SK-N-SH (cell line): Measurements from ENCODE around the gene CCDC152. TPM values are rescaled to one million over a fixed set of nuclear protein-coding genes. Genes with fewer than 3 reads are reported as not detected.

Experiments used
- CTCF ChIA-PET: fragments of 300-600, 350-600 bp; formaldehyde crosslinking; extraction: SDS; loops from one replicate; lab custom pipeline; 2021; lab: Yijun Ruan, JAX
- POLR2A ChIA-PET: fragments of 350-600 bp; sonication (Branson Sonifier 250); formaldehyde crosslinking; extraction: SDS; loops from one replicate; lab custom pipeline; 2020; ENCODE audit warnings: antibody characterized with exemption, inconsistent platforms; lab: Yijun Ruan, JAX
- DNase-seq: peaks from one replicate; pipeline ENCODE4 v3.0.0; 2012
- H2AFZ ChIP-seq: fragments of 200-600 bp; sonication (generic); 2 replicates; pipeline ENCODE4 v1.8.1; 2016; ENCODE audit warnings: antibody characterized with exemption, mild to moderate bottlenecking, low read depth
- H3F3A ChIP-seq: fragments of 200-600 bp; sonication (generic); replicated peaks from 2 replicates; pipeline ENCODE3; 2016; ENCODE audit warnings: antibody characterized with exemption, mild to moderate bottlenecking; ENCODE audit not compliant: insufficient read depth
- H3K27ac ChIP-seq, 2 experiments: fragments of 200-500 bp in 1 of 2; fragments of 200-600 bp in 1 of 2; sonication (Bioruptor generic) in 1 of 2; sonication (generic), shearing (Covaris generic) in 1 of 2; 2 replicates each; pipeline versions ENCODE4 v1.5.1 to v1.6.1; 2014 to 2016; ENCODE audit warnings: low read depth in 2 of 2, inconsistent platforms in 1 of 2, low read length in 1 of 2, mild to moderate bottlenecking in 1 of 2, mixed read lengths in 1 of 2
- H3K27me3 ChIP-seq: fragments of 200-600 bp; sonication (generic), shearing (Covaris generic); 2 replicates; pipeline ENCODE4 v1.6.1; 2016; ENCODE audit warnings: mixed run types; ENCODE audit not compliant: insufficient read depth
- H3K36me3 ChIP-seq, 2 experiments: fragments of 200-500 bp in 1 of 2; fragments of 200-600 bp in 1 of 2; sonication (Bioruptor generic) in 1 of 2; sonication (generic) in 1 of 2; replicated peaks in 1 of 2; 2 replicates each; pipeline versions ENCODE3 to v1.5.1; 2014 to 2016; ENCODE audit warnings: low read length in 1 of 2, mild to moderate bottlenecking in 1 of 2; ENCODE audit not compliant: insufficient read depth in 2 of 2, control insufficient read depth in 1 of 2
- H3K4me1 ChIP-seq, 2 experiments: fragments of 200-500 bp in 1 of 2; fragments of 200-600 bp in 1 of 2; sonication (Bioruptor generic) in 1 of 2; sonication (generic), shearing (Covaris generic) in 1 of 2; 2 replicates each; pipeline versions ENCODE4 v1.5.1 to v1.6.1; 2014 to 2016; ENCODE audit warnings: low read depth in 1 of 2, low read length in 1 of 2, mixed run types in 1 of 2; ENCODE audit not compliant: insufficient read depth in 2 of 2, control insufficient read depth in 1 of 2
- H3K4me2 ChIP-seq: fragments of 200-600 bp; sonication (generic), shearing (Covaris generic); 2 replicates; pipeline ENCODE4 v1.6.1; 2017; ENCODE audit warnings: mixed run types
- H3K4me3 ChIP-seq, 2 experiments: fragments of 200-500 bp in 1 of 2; fragments of 200-600 bp in 1 of 2; sonication (Bioruptor generic) in 1 of 2; sonication (generic), shearing (Covaris generic) in 1 of 2; 2 replicates each; pipeline versions ENCODE4 v1.5.1 to v1.8.1; 2014 to 2016; ENCODE audit warnings: low read depth in 2 of 2, inconsistent platforms in 1 of 2, low read length in 1 of 2, mild to moderate bottlenecking in 1 of 2, mixed read lengths in 1 of 2, moderate library complexity in 1 of 2
- H3K79me2 ChIP-seq: fragments of 200-600 bp; sonication (generic); 2 replicates; pipeline ENCODE4 v1.8.1; 2017; ENCODE audit warnings: mild to moderate bottlenecking; ENCODE audit not compliant: insufficient read depth
- H3K9ac ChIP-seq: fragments of 200-600 bp; sonication (generic); 2 replicates; pipeline ENCODE4 v1.6.1; 2017; ENCODE audit warnings: mixed run types
- H3K9me2 ChIP-seq: fragments of 200-600 bp; sonication (generic); 2 replicates; pipeline ENCODE4 v1.6.1; 2017; ENCODE audit warnings: mixed run types
- H3K9me3 ChIP-seq: fragments of 200-600 bp; sonication (generic); 2 replicates; pipeline ENCODE4 v1.6.1; 2017; ENCODE audit warnings: mixed run types, mild to moderate bottlenecking, moderate library complexity
- H4K20me1 ChIP-seq: fragments of 200-600 bp; sonication (generic); 2 replicates; pipeline ENCODE4 v1.6.1; 2017; ENCODE audit warnings: mild to moderate bottlenecking, mixed run types; ENCODE audit not compliant: insufficient read depth
- CHD2 ChIP-seq: fragments of 150-350 bp; IDR thresholded peaks from 2 replicates; pipeline ENCODE4 v1.6.1; 2018; ENCODE audit warnings: low read length; ENCODE audit not compliant: partially characterized antibody
- ELF1 ChIP-seq: IDR thresholded peaks from 2 replicates; pipeline ENCODE4 v1.4.0; 2012
- EP300 ChIP-seq, 2 experiments: IDR thresholded peaks; 2 replicates each; pipeline versions ENCODE4 v1.4.0 to v1.6.1; 2012; ENCODE audit warnings: borderline replicate concordance in 1 of 2, low read depth in 1 of 2, low read length in 1 of 2
- JUND ChIP-seq: IDR thresholded peaks from 2 replicates; pipeline ENCODE4 v1.4.0; 2012
- MEF2A ChIP-seq: IDR thresholded peaks from 2 replicates; pipeline ENCODE4 v1.4.0; 2012; ENCODE audit warnings: low read depth, borderline replicate concordance
- MXI1 ChIP-seq: IDR thresholded peaks from 2 replicates; pipeline ENCODE4 v1.6.1; 2012; ENCODE audit warnings: mild to moderate bottlenecking, low read depth, low read length, improper control_type of control experiment
- NRF1 ChIP-seq: IDR thresholded peaks from 2 replicates; pipeline ENCODE4 v1.6.1; 2012; ENCODE audit warnings: low read depth, mild to moderate bottlenecking, low read length
- RCOR1 ChIP-seq: fragments of 150-350 bp; IDR thresholded peaks from 2 replicates; pipeline ENCODE4 v1.6.1; 2017; ENCODE audit warnings: antibody characterized with exemption, low read length
- SMC3 ChIP-seq: IDR thresholded peaks from 2 replicates; pipeline ENCODE4 v1.6.1; 2012; ENCODE audit warnings: low read depth, low read length, improper control_type of control experiment
- TEAD4 ChIP-seq: IDR thresholded peaks from 2 replicates; pipeline ENCODE4 v1.4.0; 2012; ENCODE audit warnings: mild to moderate bottlenecking, borderline replicate concordance; ENCODE audit not compliant: insufficient read depth
- WGBS: methylation state at CpG from one replicate; pipeline ENCODE4 v1.1.6; 2017; ENCODE audit warnings: low lambda C conversion rate; 5-methylcytosine and 5-hydroxymethylcytosine counted together
- polyA plus RNA-seq, 3 experiments: library from polyadenylated mRNA; depleted of rRNA; stranded (reverse); fragments of >200 nt; gene quantifications; 2 replicates each; pipeline ENCODE4 v1.2.3, GENCODE V29; 2012
- TF ChIP-seq, protein P1 (sequence below): IDR thresholded peaks from 2 replicates; pipeline ENCODE4 v1.6.1; 2012; ENCODE audit warnings: mild to moderate bottlenecking, low read depth, low read length, moderate library complexity
- TF ChIP-seq, protein P2 (sequence below): fragments of 150-350 bp; IDR thresholded peaks from 2 replicates; pipeline ENCODE4 v1.6.1; 2017; ENCODE audit warnings: antibody characterized with exemption, low read length, low read depth, borderline replicate concordance
- TF ChIP-seq, protein P3 (sequence below): IDR thresholded peaks from 2 replicates; pipeline ENCODE4; 2012
- TF ChIP-seq, protein P4 (sequence below): fragments of 150-350 bp; IDR thresholded peaks from 2 replicates; pipeline ENCODE4 v1.6.1; 2016; ENCODE audit warnings: mild to moderate bottlenecking, low read depth, low read length

Gene CCDC152
- polyA plus RNA-seq, 1 of the 3 experiments (the other 2 are of a cell fraction), result 2.1 TPM

DNA sequence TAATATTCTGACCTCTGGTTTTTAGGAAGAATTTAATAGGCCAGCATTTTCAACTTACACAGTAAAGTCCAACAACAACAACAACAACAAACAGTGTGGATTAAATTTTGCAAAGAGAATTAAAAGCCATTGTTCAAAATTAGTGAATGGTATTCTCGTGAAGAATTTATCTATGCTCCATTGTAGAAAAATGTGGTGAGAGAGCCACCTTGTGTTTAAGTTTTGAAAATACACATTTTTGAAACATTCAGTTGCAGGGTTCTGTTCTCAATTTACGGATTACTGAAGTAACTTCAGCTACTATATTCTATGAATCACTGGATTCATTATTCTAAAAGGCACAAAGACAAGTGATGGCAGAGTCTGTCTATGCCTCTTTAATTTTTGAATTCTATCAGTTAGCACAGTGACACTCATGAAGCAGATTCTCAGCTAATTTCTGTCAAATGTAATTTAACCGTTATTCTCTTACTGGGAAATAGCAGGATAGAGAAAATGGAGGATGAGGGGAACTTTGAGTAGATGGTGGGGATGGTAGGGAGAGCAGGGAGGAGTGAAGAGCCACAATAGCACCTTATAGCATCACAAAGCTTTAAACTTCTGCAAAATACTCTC is 11.0 kb downstream of the CCDC152 start (continued):
- TF ChIP-seq EP300 (IDR thresholded peaks at IDR 0.05; ENCODE audit: borderline replicate concordance in 1 of 2, low read depth in 1 of 2, low read length in 1 of 2) (no peak), JUND (no peak), MXI1 (no peak), TEAD4 (no peak)
- TF ChIP-seq, protein P1, sequence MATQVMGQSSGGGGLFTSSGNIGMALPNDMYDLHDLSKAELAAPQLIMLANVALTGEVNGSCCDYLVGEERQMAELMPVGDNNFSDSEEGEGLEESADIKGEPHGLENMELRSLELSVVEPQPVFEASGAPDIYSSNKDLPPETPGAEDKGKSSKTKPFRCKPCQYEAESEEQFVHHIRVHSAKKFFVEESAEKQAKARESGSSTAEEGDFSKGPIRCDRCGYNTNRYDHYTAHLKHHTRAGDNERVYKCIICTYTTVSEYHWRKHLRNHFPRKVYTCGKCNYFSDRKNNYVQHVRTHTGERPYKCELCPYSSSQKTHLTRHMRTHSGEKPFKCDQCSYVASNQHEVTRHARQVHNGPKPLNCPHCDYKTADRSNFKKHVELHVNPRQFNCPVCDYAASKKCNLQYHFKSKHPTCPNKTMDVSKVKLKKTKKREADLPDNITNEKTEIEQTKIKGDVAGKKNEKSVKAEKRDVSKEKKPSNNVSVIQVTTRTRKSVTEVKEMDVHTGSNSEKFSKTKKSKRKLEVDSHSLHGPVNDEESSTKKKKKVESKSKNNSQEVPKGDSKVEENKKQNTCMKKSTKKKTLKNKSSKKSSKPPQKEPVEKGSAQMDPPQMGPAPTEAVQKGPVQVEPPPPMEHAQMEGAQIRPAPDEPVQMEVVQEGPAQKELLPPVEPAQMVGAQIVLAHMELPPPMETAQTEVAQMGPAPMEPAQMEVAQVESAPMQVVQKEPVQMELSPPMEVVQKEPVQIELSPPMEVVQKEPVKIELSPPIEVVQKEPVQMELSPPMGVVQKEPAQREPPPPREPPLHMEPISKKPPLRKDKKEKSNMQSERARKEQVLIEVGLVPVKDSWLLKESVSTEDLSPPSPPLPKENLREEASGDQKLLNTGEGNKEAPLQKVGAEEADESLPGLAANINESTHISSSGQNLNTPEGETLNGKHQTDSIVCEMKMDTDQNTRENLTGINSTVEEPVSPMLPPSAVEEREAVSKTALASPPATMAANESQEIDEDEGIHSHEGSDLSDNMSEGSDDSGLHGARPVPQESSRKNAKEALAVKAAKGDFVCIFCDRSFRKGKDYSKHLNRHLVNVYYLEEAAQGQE, result no peak
- TF ChIP-seq, protein P2, sequence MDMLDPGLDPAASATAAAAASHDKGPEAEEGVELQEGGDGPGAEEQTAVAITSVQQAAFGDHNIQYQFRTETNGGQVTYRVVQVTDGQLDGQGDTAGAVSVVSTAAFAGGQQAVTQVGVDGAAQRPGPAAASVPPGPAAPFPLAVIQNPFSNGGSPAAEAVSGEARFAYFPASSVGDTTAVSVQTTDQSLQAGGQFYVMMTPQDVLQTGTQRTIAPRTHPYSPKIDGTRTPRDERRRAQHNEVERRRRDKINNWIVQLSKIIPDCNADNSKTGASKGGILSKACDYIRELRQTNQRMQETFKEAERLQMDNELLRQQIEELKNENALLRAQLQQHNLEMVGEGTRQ, result no peak
- TF ChIP-seq, protein P3, sequence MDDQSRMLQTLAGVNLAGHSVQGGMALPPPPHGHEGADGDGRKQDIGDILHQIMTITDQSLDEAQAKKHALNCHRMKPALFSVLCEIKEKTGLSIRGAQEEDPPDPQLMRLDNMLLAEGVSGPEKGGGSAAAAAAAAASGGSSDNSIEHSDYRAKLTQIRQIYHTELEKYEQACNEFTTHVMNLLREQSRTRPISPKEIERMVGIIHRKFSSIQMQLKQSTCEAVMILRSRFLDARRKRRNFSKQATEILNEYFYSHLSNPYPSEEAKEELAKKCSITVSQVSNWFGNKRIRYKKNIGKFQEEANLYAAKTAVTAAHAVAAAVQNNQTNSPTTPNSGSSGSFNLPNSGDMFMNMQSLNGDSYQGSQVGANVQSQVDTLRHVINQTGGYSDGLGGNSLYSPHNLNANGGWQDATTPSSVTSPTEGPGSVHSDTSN, result no peak

DNA sequence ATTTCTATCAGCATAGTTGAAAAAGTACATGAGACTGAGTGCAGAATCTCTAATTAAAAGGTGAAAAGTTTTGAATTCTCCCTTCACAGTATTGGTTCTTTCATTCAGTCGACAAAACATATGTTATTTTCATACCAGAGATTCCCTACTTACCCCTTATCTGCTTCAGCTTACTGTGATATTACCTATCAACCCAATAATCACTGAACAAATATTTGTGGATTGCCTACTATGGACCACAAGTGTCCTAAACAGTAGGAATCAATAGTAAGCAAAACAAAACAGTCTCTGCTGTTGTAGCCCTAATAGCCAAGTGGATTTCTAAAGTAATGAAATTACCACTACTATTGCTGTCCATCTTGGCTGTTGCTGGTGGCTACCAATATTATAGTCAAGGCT is 11.5 kb downstream of the CCDC152 start:
- Histone ChIP-seq H2AFZ (no peak overlapping the region), H3K9me2 (no peaks in the 10 kb centered on the region), H4K20me1 (no peaks in the 10 kb centered on the region), H3K4me3 (no peak overlapping the region), H3K79me2 (no peaks in the 10 kb centered on the region), H3K27me3 (no peaks in the 10 kb centered on the region), H3K9me3 (no peaks in the 10 kb centered on the region), H3K27ac (no peak overlapping the region), H3F3A (no peaks in the 10 kb centered on the region), H3K4me1 (no peaks in the 10 kb centered on the region), H3K9ac (no peak overlapping the region), H3K4me2 (no peak overlapping the region), H3K36me3 (peaks cover 7 to 8% of the 10 kb centered on the region in 2 experiments)
- POLR2A ChIA-PET, result no interaction called here
- TF ChIP-seq RCOR1, result no peak
- DNase-seq, result no peak
- 0% methylated on average over 1 of the region's 1 CpG for WGBS
- CTCF ChIA-PET, result interaction anchor here (0.6 to 1.8 kb wide), 18 partner anchors 7 to 911 kb away, joined by 3 to 22 read pairs (median 6); partner anchors contain the start of genes CCDC152 and GHR

DNA sequence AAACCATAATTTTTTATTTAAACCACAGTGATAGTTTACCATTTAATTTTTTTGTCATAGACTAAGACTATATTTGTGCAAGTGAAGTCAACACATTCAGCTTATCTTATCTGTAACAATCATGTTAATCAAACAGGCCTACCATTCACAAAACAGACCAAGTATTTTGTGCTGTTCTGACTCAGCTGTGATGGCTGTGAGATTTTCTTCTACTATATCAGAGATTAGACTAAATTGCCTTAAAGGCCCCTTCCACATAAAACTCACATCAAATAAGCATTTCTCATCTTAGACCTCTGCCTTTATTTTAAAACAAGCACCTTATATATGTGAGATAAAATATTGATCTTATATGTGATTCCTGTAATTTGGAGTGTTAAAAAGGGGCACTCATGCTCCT is 13.4 kb downstream of the CCDC152 start:
- no peaks in the 10 kb centered on the region for H3K79me2 ChIP-seq
- H3K9me3 ChIP-seq, result no peaks in the 10 kb centered on the region
- H3K9ac ChIP-seq, result no peak overlapping the region
- no peaks in the 10 kb centered on the region for H3K9me2 ChIP-seq
- peaks cover 5 to 8% of the 10 kb centered on the region in 2 experiments for H3K36me3 ChIP-seq
- DNase-seq, result no peak
- no peaks in the 10 kb centered on the region for H4K20me1 ChIP-seq
- ChIA-PET POLR2A (no interaction called here), CTCF (interaction anchor here (0.7 kb wide), 1 partner anchor 765 kb away, joined by 3 read pairs; no protein-coding TSS in a partner anchor)
- no peaks in the 10 kb centered on the region for H3F3A ChIP-seq
- no peak overlapping the region for H2AFZ ChIP-seq
- H3K27me3 ChIP-seq, result no peaks in the 10 kb centered on the region
- no peak overlapping the region for H3K4me2 ChIP-seq
- no peak overlapping the region for H3K4me3 ChIP-seq
- no peak for TF ChIP-seq NRF1
- TF ChIP-seq ELF1, result no peak
- no peak for TF ChIP-seq MEF2A
- TF ChIP-seq SMC3, result no peak
- no peak for TF ChIP-seq CHD2
- TF ChIP-seq, protein P4, sequence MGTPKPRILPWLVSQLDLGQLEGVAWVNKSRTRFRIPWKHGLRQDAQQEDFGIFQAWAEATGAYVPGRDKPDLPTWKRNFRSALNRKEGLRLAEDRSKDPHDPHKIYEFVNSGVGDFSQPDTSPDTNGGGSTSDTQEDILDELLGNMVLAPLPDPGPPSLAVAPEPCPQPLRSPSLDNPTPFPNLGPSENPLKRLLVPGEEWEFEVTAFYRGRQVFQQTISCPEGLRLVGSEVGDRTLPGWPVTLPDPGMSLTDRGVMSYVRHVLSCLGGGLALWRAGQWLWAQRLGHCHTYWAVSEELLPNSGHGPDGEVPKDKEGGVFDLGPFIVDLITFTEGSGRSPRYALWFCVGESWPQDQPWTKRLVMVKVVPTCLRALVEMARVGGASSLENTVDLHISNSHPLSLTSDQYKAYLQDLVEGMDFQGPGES, result no peak
- no peak for TF ChIP-seq TEAD4
- no peaks in the 10 kb centered on the region for H3K4me1 ChIP-seq
- no peak overlapping the region for H3K27ac ChIP-seq
